A549 (cell line): Measurements from ENCODE around the gene RIMKLA.

Experiments used
- MAX ChIP-seq: IDR thresholded peaks from 2 replicates; pipeline ENCODE4 v1.6.1; 2012
- MAZ ChIP-seq: fragments of 150-350 bp; IDR thresholded peaks from 2 replicates; pipeline ENCODE4 v1.6.1; 2014; ENCODE audit warnings: antibody characterized with exemption, low read depth, low read length, borderline replicate concordance
- USF2 ChIP-seq: fragments of 450-650 bp; IDR thresholded peaks from 2 replicates; pipeline ENCODE4 v1.6.1; 2014; ENCODE audit warnings: antibody characterized with exemption

GRCh38 chr1:42456754-42457089, 76.1 kb downstream of the RIMKLA start:
- TF ChIP-seq USF2 (no peak), MAZ (no peak), MAX (no peak)
